ENCODE results near the gene ACACA. TPM values are rescaled to one million over a fixed set of nuclear protein-coding genes. Genes with fewer than 3 reads are reported as not detected.

The ACACA gene
- polyA plus RNA-seq, 3 donors from 2014 or later, result 3.3 to 7.0 (median 3.9) TPM

DNA sequence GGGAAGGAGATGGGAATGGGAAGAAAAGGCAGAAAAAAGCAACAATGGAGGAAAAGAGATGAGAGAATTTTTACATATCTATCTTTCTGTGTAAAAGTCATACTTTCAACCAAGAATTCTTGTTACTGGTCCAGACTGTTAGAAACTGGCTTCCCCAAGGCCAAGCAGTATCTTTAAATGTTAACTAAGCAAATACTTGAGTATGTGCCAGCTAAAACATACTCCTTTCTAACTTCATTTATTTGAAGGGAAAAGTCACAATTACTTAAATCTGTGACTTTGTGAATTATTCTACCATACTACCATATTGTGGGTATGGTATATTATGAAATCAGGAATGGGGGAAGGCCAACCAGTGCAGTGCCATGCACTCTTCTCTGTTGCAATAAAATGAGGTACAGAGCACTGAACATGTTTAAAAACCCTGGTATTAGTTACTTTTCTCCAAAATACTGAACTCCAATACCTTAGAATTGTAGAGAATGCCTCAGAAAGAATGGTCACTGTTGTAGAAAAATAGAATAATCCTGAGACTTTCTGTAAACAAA, 123.1 kb downstream of the ACACA start:
- DNase-seq, result no peak
- no peaks in the 10 kb centered on the region for H3K9me3 Mint-ChIP-seq
- H3K27me3 Mint-ChIP-seq (ENCODE audit: low read depth in 3 of 3), result no peaks in the 10 kb centered on the region
- no peaks in the 10 kb centered on the region for H3K4me1 Mint-ChIP-seq
- H3K4me3 Mint-ChIP-seq, result no peak overlapping the region
- peaks cover 8 to 33% (median 14%) of the 10 kb centered on the region in 3 donors for H3K36me3 Mint-ChIP-seq
- H3K27ac Mint-ChIP-seq, result peak overlapping the region in 2 of 6 donors; percentile 23 to 40

GRCh38 chr17:37280841-37281240, 125.8 kb downstream of the ACACA start:
- H3K36me3 Mint-ChIP-seq, result peaks cover 8 to 44% (median 24%) of the 10 kb centered on the region in 3 donors
- H3K27me3 Mint-ChIP-seq (ENCODE audit: low read depth in 3 of 3), result no peaks in the 10 kb centered on the region
- no peak overlapping the region for H3K27ac Mint-ChIP-seq
- H3K4me3 Mint-ChIP-seq, result no peak overlapping the region
- no peaks in the 10 kb centered on the region for H3K9me3 Mint-ChIP-seq
- DNase-seq, result no peak
- H3K4me1 Mint-ChIP-seq, result no peaks in the 10 kb centered on the region

DNA sequence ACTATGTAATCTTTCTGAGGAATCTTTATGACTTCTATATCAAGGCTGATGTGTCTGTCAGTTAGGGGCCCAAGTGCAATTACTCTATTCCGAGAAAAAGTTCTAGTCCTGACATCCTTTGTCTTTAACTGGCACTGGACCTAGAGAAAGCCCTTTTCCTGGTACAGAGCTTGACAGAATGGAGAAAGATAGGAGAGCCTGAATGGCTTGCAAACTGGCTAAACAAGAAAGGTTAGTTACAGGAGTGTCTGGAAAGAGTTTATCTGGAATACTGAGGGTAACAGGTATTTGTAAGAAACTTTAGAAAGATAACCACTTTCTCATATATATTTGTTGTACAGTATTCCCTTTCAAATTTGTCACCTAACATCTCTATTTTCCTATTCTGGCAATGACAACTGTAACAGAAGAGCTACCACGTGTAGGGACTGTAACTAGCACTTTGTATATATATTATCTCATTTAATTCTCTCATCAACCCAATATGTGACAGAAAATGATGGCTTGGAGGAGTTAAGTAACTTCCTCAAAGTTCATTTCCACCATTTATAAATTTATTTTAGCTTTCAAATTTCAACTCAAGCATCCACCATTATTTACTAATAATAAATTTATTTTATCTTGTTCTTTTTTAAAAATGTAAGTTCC, 128.3 kb downstream of the ACACA start:
- Mint-ChIP-seq H3K27ac (no peak overlapping the region), H3K4me3 (no peak overlapping the region), H3K9me3 (no peaks in the 10 kb centered on the region), H3K27me3 (ENCODE audit: low read depth in 3 of 3) (peaks cover 0 to 2% (median 0%) of the 10 kb centered on the region in 3 donors), H3K4me1 (no peaks in the 10 kb centered on the region), H3K36me3 (peaks cover 15 to 54% (median 37%) of the 10 kb centered on the region in 3 donors)
- DNase-seq, result no peak

- no peak overlapping the region for H3K4me3 Mint-ChIP-seq
- H3K4me1 Mint-ChIP-seq, result no peaks in the 10 kb centered on the region
- DNase-seq, result no peak
- H3K27ac Mint-ChIP-seq, result no peak overlapping the region
- H3K27me3 Mint-ChIP-seq (ENCODE audit: low read depth in 3 of 3), result peaks cover 0 to 3% (median 0%) of the 10 kb centered on the region in 3 donors
- no peaks in the 10 kb centered on the region for H3K9me3 Mint-ChIP-seq
- peaks cover 8 to 42% (median 31%) of the 10 kb centered on the region in 3 donors for H3K36me3 Mint-ChIP-seq
Observed at GRCh38 chr17:37276475-37276874, 130.2 kb downstream of the ACACA start.

GRCh38 chr17:37274461-37274860, 132.2 kb downstream of the ACACA start:
- Mint-ChIP-seq H3K27me3 (ENCODE audit: low read depth in 3 of 3) (peaks cover 0 to 3% (median 0%) of the 10 kb centered on the region in 3 donors), H3K36me3 (peaks cover 20 to 43% (median 41%) of the 10 kb centered on the region in 3 donors), H3K27ac (no peak overlapping the region), H3K4me3 (no peak overlapping the region), H3K9me3 (no peaks in the 10 kb centered on the region), H3K4me1 (no peaks in the 10 kb centered on the region)
- DNase-seq, result no peak

GRCh38 chr17:37273409-37274051, 133.1 kb downstream of the ACACA start:
- H3K27me3 Mint-ChIP-seq (ENCODE audit: low read depth in 3 of 3), result peaks cover 0 to 3% (median 0%) of the 10 kb centered on the region in 3 donors
- H3K4me1 Mint-ChIP-seq, result no peaks in the 10 kb centered on the region

DNA sequence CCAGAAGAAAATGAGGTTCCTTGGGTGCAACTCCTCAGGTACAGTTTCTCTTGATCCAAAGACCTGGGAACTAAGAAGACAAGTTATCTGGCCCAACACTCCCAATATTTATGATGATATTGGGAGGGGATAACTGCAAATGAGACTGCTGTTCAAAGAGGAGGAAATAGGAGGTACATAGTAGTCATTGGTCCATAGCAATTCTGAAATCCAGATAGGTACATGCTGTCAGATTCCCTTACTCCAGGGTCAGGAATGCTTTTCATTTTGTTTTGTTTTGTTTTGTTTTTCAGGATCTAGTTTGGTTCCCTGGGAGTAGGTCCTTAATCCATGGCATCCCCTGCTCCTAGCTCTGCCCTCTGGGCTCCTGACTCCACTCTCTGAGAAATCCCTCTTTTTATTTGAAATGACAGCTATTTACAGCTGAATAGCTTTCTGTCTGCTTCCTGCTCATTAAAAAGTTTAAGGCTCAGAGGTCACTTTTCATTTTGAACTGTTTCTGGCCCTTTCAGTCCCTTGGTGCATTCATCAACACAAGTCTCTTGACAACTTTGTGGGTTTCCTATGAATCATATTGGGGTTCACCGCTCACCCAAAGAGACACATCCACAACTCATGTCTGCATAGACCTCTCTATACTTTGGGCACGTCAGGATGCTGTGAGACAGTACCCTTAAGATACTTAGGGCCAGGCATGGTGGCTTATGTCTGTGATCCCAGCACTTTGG, 141.0 kb downstream of the ACACA start:
- Mint-ChIP-seq H3K4me1 (no peaks in the 10 kb centered on the region), H3K27ac (no peak overlapping the region), H3K4me3 (no peak overlapping the region), H3K27me3 (ENCODE audit: low read depth in 3 of 3) (no peaks in the 10 kb centered on the region), H3K36me3 (peaks cover 44 to 68% (median 56%) of the 10 kb centered on the region in 3 donors), H3K9me3 (peaks cover 0 to 8% (median 4%) of the 10 kb centered on the region in 6 donors)
- no peak for DNase-seq

More at GRCh38 chr17:37273409-37274051, 133.1 kb downstream of the ACACA start:
- DNase-seq, result no peak
- H3K4me3 Mint-ChIP-seq, result no peak overlapping the region
- no peaks in the 10 kb centered on the region for H3K9me3 Mint-ChIP-seq
- peaks cover 21 to 48% (median 45%) of the 10 kb centered on the region in 3 donors for H3K36me3 Mint-ChIP-seq
- H3K27ac Mint-ChIP-seq, result no peak overlapping the region

- Mint-ChIP-seq H3K27ac (no peak overlapping the region), H3K4me3 (no peak overlapping the region), H3K9me3 (peaks cover 0 to 7% (median 4%) of the 10 kb centered on the region in 6 donors), H3K27me3 (ENCODE audit: low read depth in 3 of 3) (no peaks in the 10 kb centered on the region), H3K4me1 (no peaks in the 10 kb centered on the region), H3K36me3 (peaks cover 16 to 45% (median 36%) of the 10 kb centered on the region in 3 donors)
- DNase-seq, result no peak
Observed at GRCh38 chr17:37261286-37261685, 145.3 kb downstream of the ACACA start.

GRCh38 chr17:37259030-37259735, 147.5 kb downstream of the ACACA start:
- peaks cover 0 to 24% (median 20%) of the 10 kb centered on the region in 3 donors for H3K36me3 Mint-ChIP-seq
- DNase-seq, result no peak
- H3K27me3 Mint-ChIP-seq (ENCODE audit: low read depth in 3 of 3), result peaks cover 0 to 2% (median 0%) of the 10 kb centered on the region in 3 donors
- no peak overlapping the region for H3K4me3 Mint-ChIP-seq
- H3K4me1 Mint-ChIP-seq, result no peaks in the 10 kb centered on the region
- H3K9me3 Mint-ChIP-seq, result no peaks in the 10 kb centered on the region
- no peak overlapping the region for H3K27ac Mint-ChIP-seq

- Mint-ChIP-seq H3K9me3 (no peaks in the 10 kb centered on the region), H3K27ac (no peak overlapping the region), H3K27me3 (ENCODE audit: low read depth in 3 of 3) (peaks cover 0 to 2% (median 0%) of the 10 kb centered on the region in 3 donors), H3K4me1 (no peaks in the 10 kb centered on the region), H3K36me3 (peaks cover 4 to 31% (median 18%) of the 10 kb centered on the region in 3 donors), H3K4me3 (no peak overlapping the region)
- no peak for DNase-seq
Observed at GRCh38 chr17:37256627-37257026, 150.0 kb downstream of the ACACA start.

GRCh38 chr17:37255432-37255831, 151.2 kb downstream of the ACACA start:
- no peak for DNase-seq
- Mint-ChIP-seq H3K27ac (no peak overlapping the region), H3K9me3 (no peaks in the 10 kb centered on the region), H3K4me1 (no peaks in the 10 kb centered on the region), H3K4me3 (no peak overlapping the region), H3K27me3 (ENCODE audit: low read depth in 3 of 3) (peaks cover 0 to 2% (median 0%) of the 10 kb centered on the region in 3 donors), H3K36me3 (peaks cover 7 to 28% (median 18%) of the 10 kb centered on the region in 3 donors)

DNA sequence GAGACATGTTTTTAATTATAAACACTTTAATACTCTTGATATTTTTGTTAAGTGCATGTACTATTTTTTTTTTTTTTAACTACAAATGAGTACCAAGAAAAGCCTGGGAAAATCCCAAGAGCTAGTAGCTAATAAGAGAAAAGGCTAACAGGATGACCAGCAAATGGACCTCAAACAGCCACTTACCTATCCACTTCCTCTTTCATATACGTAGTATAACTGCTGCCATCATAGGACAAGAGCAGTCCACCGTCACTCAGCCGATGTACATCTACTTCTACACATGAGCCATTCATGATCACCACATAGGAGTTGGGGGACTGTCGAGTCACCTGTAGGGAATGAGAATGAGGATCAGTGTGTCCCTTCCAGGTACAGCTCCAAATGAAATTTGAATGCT, 158.8 kb downstream of the ACACA start:
- H3K4me1 Mint-ChIP-seq, result no peaks in the 10 kb centered on the region

DNA sequence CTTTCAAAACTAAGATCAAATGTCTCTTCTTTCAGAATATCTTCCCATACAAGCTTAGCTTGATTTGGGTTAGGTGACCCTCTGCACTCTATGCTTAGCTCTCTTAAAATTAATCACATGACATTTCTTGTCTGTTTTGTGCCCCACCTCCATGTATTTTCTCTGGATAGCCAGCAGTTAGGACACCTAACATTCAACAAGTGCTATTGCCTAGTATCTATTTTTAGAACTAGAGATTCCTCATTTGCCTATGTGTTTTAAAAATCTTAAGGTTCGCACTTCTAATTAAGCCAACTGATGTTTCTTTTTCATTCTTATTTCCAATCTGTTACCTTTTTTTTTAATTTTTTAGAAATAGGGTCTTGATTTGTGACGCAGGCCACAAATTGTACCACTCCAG, 160.6 kb downstream of the ACACA start:
- H3K27me3 Mint-ChIP-seq (ENCODE audit: low read depth in 3 of 3), result no peaks in the 10 kb centered on the region
- H3K4me1 Mint-ChIP-seq, result no peaks in the 10 kb centered on the region
- peaks cover 25 to 53% (median 29%) of the 10 kb centered on the region in 3 donors for H3K36me3 Mint-ChIP-seq
- DNase-seq, result no peak
- H3K9me3 Mint-ChIP-seq, result no peaks in the 10 kb centered on the region
- no peak overlapping the region for H3K4me3 Mint-ChIP-seq
- H3K27ac Mint-ChIP-seq, result no peak overlapping the region

More for the DNA sequence above, 158.8 kb downstream of the ACACA start:
- DNase-seq, result no peak
- no peak overlapping the region for H3K27ac Mint-ChIP-seq
- peaks cover 32 to 50% (median 35%) of the 10 kb centered on the region in 3 donors for H3K36me3 Mint-ChIP-seq
- H3K4me3 Mint-ChIP-seq, result no peak overlapping the region
- H3K27me3 Mint-ChIP-seq (ENCODE audit: low read depth in 3 of 3), result no peaks in the 10 kb centered on the region
- no peaks in the 10 kb centered on the region for H3K9me3 Mint-ChIP-seq
